Measurements from ENCODE around the gene MGAT3. TPM values are rescaled to one million over a fixed set of nuclear protein-coding genes. Genes with fewer than 3 reads are reported as not detected.

Gene MGAT3
- polyA plus RNA-seq, 1 of the 3 experiments (the other 2 are of a cell fraction) = 0.16 TPM

DNA sequence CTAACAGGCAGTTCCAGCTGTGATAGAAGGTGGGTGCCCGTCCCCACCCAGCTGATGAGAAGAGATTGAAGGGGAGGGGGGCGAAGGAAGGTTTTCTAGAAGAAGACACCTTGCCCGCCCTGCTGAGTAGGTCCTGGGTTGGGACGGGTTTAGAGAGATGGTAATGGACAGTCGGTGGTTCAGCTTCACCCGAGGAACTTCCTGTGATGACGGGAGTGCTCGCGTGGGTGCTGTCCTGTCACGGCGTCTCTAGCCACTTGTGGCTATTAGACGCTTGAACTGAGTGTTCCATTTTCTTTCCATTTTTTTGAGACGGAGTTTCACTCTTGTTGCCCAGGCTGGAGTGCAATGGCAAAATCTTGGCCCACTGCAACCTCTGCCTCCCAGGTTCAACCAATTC, 27.6 kb upstream of the MGAT3 start (continued):
- TF ChIP-seq REST (IDR thresholded peaks at IDR 0.05; ENCODE audit: low read depth, low read length) = no peak
- TF ChIP-seq USF1 (IDR thresholded peaks at IDR 0.05; ENCODE audit: borderline replicate concordance, low read depth) = no peak

GRCh38 chr22:39429916-39430575, 26.8 kb upstream of the MGAT3 start:
- Histone ChIP-seq H3F3A (replicated peaks; ENCODE audit: insufficient read depth) (no peaks in the 10 kb centered on the region), H3K4me1 (ENCODE audit: control insufficient read depth in 1 of 2, insufficient read depth in 2 of 2, low read depth in 1 of 2, low read length in 1 of 2) (peaks cover 0 to 4% of the 10 kb centered on the region in 2 experiments; a peak in 2 of 4 replicates), H3K4me3 (ENCODE audit: low read depth in 2 of 2, low read length in 1 of 2) (no peak overlapping the region), H3K36me3 (replicated peaks in 1 of 2; ENCODE audit: control insufficient read depth in 1 of 2, insufficient read depth in 2 of 2, low read length in 1 of 2) (peaks cover 0 to 9% of the 10 kb centered on the region in 2 experiments), H2AFZ (ENCODE audit: low read depth) (no peak overlapping the region), H3K79me2 (ENCODE audit: insufficient read depth) (no peaks in the 10 kb centered on the region), H3K4me2 (no peak overlapping the region), H3K9me2 (no peaks in the 10 kb centered on the region), H3K27ac (ENCODE audit: low read depth in 2 of 2, low read length in 1 of 2) (no peak overlapping the region), H3K9me3 (no peaks in the 10 kb centered on the region), H4K20me1 (ENCODE audit: insufficient read depth) (no peaks in the 10 kb centered on the region), H3K9ac (no peak overlapping the region), H3K27me3 (ENCODE audit: insufficient read depth) (no peaks in the 10 kb centered on the region)
- ChIA-PET POLR2A (no interaction called here), CTCF (no interaction called here)
- WGBS (ENCODE audit: low lambda C conversion rate) = 93% methylated on average over 9 of the region's 27 CpGs
- DNase-seq = no peak
- TF ChIP-seq MEF2A (IDR thresholded peaks at IDR 0.05; ENCODE audit: borderline replicate concordance, low read depth) = no peak
- no peak for TF ChIP-seq RAD21 (IDR thresholded peaks at IDR 0.05; ENCODE audit: low read length)
- no peak for TF ChIP-seq EZH2phosphoT487 (IDR thresholded peaks at IDR 0.05; ENCODE audit: borderline replicate concordance, low read depth)
- TF ChIP-seq TCF12 (IDR thresholded peaks at IDR 0.05) = no peak
- no peak for TF ChIP-seq CHD2 (IDR thresholded peaks at IDR 0.05; ENCODE audit: low read length, partially characterized antibody)
- no peak for TF ChIP-seq GATA2 (CRISPR knock-in tag; IDR thresholded peaks at IDR 0.05)
- TF ChIP-seq CTCF (IDR thresholded peaks at IDR 0.05) = no peak
- TF ChIP-seq REST (IDR thresholded peaks at IDR 0.05; ENCODE audit: low read depth, low read length) = no peak
- TF ChIP-seq NFIC (IDR thresholded peaks at IDR 0.05; ENCODE audit: borderline replicate concordance) = no peak
- TF ChIP-seq YY1 (IDR thresholded peaks at IDR 0.05; ENCODE audit: low read depth) = no peak
- no peak for TF ChIP-seq USF2 (IDR thresholded peaks at IDR 0.05; ENCODE audit: borderline replicate concordance, low read depth, low read length)
- TF ChIP-seq FOXM1 (IDR thresholded peaks at IDR 0.05; ENCODE audit: low read depth) = no peak
- TF ChIP-seq, protein P1, sequence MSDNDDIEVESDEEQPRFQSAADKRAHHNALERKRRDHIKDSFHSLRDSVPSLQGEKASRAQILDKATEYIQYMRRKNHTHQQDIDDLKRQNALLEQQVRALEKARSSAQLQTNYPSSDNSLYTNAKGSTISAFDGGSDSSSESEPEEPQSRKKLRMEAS (IDR thresholded peaks at IDR 0.05; ENCODE audit: low read depth) = no peak
- no peak for TF ChIP-seq RCOR1 (IDR thresholded peaks at IDR 0.05; ENCODE audit: low read length)

Data from SK-N-SH (cell line).